Measurements from ENCODE around the gene CLEC18B. TPM values are rescaled to one million over a fixed set of nuclear protein-coding genes. Genes with fewer than 3 reads are reported as not detected.

The CLEC18B gene
- total RNA-seq = 0.31 and 0.49 TPM in 2 replicates

GRCh38 chr16:74420612-74421481 lies at the start of gene CLEC18B:
Gene CLEC18B (minus strand): TSS chr16:74421478. CDS start chr16:74421270, 208 bp downstream.

Other genes with a start within 250 kb of the CLEC18B start
- gene PSMD7, start 124.7 kb downstream of the CLEC18B start, total RNA-seq = 54.1 and 112 TPM in 2 replicates
- gene NPIPB15, start 45.2 kb downstream of the CLEC18B start, total RNA-seq = not detected in 2 replicates
- 70.9 and 239 TPM in 2 replicates for gene GLG1, start 185.6 kb upstream of the CLEC18B start, total RNA-seq
- 15.9 and 30.5 TPM in 2 replicates for gene RFWD3, start 245.4 kb upstream of the CLEC18B start, total RNA-seq